Measurements from ENCODE around the gene CDH4.

Gene CDH4

GRCh38 chr20:61366914-61367313 is 114.9 kb downstream of the CDH4 start:
- TF ChIP-seq POLR2A (IDR thresholded peaks at IDR 0.05; ENCODE audit: low read length) (no peak), GATA1 (IDR thresholded peaks at IDR 0.05; ENCODE audit: low read depth, low read length) (no peak)
- no peak for DNase-seq

- DNase-seq, result no peak
- TF ChIP-seq POLR2A (IDR thresholded peaks at IDR 0.05; ENCODE audit: low read length) (no peak), GATA1 (IDR thresholded peaks at IDR 0.05; ENCODE audit: low read depth, low read length) (no peak)
Observed at GRCh38 chr20:61369731-61370520, 117.9 kb downstream of the CDH4 start.

GRCh38 chr20:61370841-61371303 is 118.8 kb downstream of the CDH4 start:
- no peak for DNase-seq
- TF ChIP-seq POLR2A (IDR thresholded peaks at IDR 0.05; ENCODE audit: low read length), result no peak
- no peak for TF ChIP-seq GATA1 (IDR thresholded peaks at IDR 0.05; ENCODE audit: low read depth, low read length)

GRCh38 chr20:61371501-61372136 is 119.6 kb downstream of the CDH4 start:
- no peak for TF ChIP-seq GATA1 (IDR thresholded peaks at IDR 0.05; ENCODE audit: low read depth, low read length)
- TF ChIP-seq POLR2A (IDR thresholded peaks at IDR 0.05; ENCODE audit: low read length), result no peak
- DNase-seq, result no peak

GRCh38 chr20:61372137-61373054 is 120.3 kb downstream of the CDH4 start:
- no peak for DNase-seq
- TF ChIP-seq GATA1 (IDR thresholded peaks at IDR 0.05; ENCODE audit: low read depth, low read length), result no peak
- no peak for TF ChIP-seq POLR2A (IDR thresholded peaks at IDR 0.05; ENCODE audit: low read length)

GRCh38 chr20:61373055-61373399 is 121.0 kb downstream of the CDH4 start:
- DNase-seq, result no peak
- TF ChIP-seq GATA1 (IDR thresholded peaks at IDR 0.05; ENCODE audit: low read depth, low read length) (no peak), POLR2A (IDR thresholded peaks at IDR 0.05; ENCODE audit: low read length) (no peak)

- no peak for TF ChIP-seq GATA1 (IDR thresholded peaks at IDR 0.05; ENCODE audit: low read depth, low read length)
- TF ChIP-seq POLR2A (IDR thresholded peaks at IDR 0.05; ENCODE audit: low read length), result no peak
- no peak for DNase-seq
Observed at GRCh38 chr20:61373956-61374545, 122.0 kb downstream of the CDH4 start.

GRCh38 chr20:61376541-61377240 is 124.6 kb downstream of the CDH4 start:
- TF ChIP-seq GATA1 (IDR thresholded peaks at IDR 0.05; ENCODE audit: low read depth, low read length) (no peak), POLR2A (IDR thresholded peaks at IDR 0.05; ENCODE audit: low read length) (no peak)
- no peak for DNase-seq

GRCh38 chr20:61378694-61379355 is 126.8 kb downstream of the CDH4 start:
- TF ChIP-seq POLR2A (IDR thresholded peaks at IDR 0.05; ENCODE audit: low read length), result no peak
- TF ChIP-seq GATA1 (IDR thresholded peaks at IDR 0.05; ENCODE audit: low read depth, low read length), result no peak

GRCh38 chr20:61379898-61380544 is 128.0 kb downstream of the CDH4 start:
- no peak for DNase-seq
- TF ChIP-seq GATA1 (IDR thresholded peaks at IDR 0.05; ENCODE audit: low read depth, low read length) (no peak), POLR2A (IDR thresholded peaks at IDR 0.05; ENCODE audit: low read length) (no peak)

More at GRCh38 chr20:61378694-61379355, 126.8 kb downstream of the CDH4 start:
- DNase-seq, result no peak

- TF ChIP-seq POLR2A (IDR thresholded peaks at IDR 0.05; ENCODE audit: low read length) (no peak), GATA1 (IDR thresholded peaks at IDR 0.05; ENCODE audit: low read depth, low read length) (no peak)
- DNase-seq, result no peak
Observed at GRCh38 chr20:61380545-61380915, 128.5 kb downstream of the CDH4 start.

- TF ChIP-seq GATA1 (IDR thresholded peaks at IDR 0.05; ENCODE audit: low read depth, low read length) (no peak), POLR2A (IDR thresholded peaks at IDR 0.05; ENCODE audit: low read length) (no peak)
- DNase-seq, result no peak
Observed at GRCh38 chr20:61382194-61382593, 130.1 kb downstream of the CDH4 start.
